ENCODE data around the gene RNF220. TPM values are rescaled to one million over a fixed set of nuclear protein-coding genes. Genes with fewer than 3 reads are reported as not detected.

The RNF220 gene
- polyA plus RNA-seq, 1 donor: 58.9 TPM

DNA sequence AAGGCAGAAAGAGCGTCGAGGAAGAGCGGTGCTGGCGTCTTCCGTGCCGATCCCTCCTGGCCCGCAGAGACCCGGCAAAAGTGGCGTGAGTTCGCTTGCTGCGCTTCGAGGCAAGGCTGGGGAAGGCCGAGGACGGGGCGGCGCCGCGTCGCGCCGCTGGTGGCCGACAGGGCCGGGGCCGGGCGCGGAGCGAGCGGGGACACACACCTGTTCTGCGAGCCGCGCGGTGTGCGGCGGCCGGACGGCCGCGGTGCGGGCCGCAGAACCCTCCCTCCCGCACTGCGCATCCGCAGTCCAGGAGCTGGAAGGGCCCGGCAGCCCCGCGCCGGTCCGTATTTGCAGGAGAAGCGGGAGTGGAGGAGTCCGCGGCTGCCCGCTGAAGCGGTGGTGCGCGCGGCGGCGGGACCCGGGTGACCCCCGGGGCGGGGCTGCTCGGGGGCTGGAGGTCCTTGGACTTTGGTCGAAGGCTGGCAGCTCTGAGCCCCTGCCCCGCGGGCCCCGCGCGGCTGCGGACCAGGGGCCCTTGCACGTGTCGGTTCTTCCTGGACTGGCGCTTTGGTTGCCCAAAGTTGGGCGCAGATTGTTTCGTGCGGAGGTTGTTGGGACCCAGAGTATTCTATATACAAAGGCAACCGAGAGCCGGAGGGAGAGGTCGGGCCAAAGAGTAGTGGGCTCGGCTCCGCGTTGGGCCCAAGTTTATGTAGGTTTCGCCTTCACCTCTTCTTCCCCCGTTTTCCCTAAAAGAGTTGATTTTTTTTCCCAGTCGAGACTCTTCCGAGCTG is 2.6 kb downstream of the RNF220 start:
- no peak for DNase-seq (ENCODE audit: low read depth)

DNA sequence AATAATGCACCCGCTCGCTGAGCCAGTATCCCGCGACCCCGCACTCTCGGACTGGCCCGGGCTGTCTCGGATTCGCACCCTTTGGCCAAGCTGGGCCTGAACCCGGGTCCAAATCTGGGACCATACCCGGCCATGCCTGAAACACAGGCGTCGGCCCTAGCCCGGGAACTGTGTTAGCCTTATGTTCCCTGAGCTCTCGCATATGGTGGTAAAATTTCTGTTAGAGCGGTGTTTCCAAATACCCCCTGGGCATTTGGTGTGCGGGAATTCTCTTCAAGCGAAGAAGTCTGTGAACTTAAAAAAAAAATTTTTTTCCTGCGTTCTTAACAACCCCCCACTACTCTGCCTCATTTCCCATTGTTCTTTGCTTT is 3.1 kb downstream of the RNF220 start:
- no peak for DNase-seq (ENCODE audit: low read depth)

DNA sequence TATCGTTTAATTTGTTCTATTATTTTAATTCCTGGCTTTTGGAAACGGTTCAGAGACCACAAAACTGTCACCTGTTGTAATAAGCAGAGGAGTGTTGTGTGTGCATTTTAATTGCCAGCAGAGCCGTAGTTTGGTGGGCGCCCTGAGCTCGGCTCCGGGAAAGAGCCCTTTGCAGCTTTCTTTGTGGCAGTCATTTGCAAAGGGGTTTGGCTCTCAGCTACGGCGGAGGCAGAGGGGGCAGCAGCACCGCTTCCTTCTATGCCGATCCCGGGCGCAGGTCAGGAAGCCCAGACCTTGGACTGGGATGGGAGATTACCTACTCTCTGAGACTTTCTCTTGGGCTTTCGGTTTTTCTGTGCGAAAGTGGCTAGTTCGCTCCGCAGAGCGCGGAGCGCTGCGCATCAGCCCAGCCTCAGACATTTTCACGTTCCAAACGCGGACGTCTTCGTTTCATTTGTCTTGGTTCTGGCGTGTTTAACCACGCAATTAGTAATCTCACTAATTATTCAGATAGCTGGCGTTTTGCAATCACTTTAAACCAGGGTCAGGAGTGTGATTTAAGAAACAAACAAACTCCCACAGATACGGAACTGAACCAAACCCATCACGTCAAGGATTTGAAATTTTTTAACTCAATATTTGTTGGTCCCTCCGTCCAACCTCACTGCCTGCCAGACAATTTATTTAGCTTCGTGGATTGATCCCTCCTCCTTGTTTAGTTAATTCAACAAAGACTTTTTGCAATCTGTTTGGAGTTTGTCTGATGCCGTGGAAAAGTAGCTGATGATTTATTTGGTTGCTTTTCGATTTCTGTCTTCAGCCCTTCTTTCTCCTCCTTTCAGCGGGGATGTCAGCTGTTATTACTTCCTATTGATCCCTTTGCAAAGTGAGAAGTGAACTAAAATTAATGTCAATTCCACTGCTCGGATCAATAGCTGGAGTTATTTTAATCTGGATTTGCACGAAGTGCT is 3.9 kb downstream of the RNF220 start:
- no peak for DNase-seq (ENCODE audit: low read depth)

DNA sequence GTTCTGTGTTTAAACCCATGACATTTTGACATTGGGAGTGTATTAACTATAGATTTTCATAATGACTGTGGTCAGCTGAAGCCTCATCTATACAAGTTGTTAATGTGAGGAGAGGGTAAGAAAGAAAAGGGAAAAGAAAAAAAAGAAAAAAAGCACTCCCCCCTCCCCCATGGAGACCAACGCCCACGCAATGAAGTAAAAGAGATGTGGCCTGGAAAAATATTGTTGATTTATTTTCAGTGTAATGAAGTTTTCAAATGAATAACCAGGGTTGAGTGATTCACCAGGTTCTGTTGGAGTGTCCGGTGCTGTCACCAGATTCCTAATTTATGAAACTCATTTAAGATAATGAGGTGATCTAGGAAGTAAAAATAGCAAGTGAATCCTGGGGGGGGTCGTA is 4.7 kb downstream of the RNF220 start:
- DNase-seq (ENCODE audit: low read depth): no peak

DNA sequence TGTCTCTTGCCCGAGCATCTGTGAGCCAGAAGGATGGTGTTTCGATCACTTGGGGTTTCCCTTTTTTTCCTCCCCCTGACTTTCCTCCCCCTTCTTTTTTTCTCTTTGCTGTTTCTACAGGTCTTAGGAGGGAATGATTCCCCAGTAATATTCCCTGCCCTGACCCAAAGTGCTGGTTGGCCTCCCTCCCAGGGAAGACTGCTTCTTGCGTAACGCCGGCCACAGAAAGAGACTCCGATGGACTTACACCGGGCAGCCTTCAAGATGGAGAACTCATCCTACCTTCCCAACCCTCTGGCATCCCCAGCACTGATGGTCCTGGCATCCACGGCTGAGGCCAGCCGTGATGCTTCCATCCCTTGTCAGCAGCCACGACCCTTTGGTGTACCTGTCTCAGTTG is 6.8 kb downstream of the RNF220 start:
- DNase-seq (ENCODE audit: low read depth): no peak

DNA sequence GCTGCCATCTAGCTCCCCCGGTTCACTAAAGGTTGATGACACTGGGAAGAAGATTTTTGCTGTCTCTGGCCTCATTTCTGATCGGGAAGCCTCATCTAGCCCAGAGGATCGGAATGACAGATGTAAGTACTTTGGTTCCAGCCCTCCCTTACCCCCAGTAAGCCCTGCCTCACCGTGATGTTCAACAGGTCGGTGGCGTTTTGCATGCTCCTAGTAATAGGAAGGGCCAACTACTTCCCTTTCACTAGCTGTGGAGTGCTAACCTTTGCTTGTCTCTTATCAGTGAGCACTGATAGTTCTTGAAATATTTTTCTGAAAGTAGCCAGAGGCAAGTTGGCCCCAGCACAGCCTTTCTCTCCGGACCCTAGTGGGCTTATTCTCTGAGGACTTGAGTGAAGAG is 7.5 kb downstream of the RNF220 start:
- DNase-seq (ENCODE audit: low read depth): no peak

DNA sequence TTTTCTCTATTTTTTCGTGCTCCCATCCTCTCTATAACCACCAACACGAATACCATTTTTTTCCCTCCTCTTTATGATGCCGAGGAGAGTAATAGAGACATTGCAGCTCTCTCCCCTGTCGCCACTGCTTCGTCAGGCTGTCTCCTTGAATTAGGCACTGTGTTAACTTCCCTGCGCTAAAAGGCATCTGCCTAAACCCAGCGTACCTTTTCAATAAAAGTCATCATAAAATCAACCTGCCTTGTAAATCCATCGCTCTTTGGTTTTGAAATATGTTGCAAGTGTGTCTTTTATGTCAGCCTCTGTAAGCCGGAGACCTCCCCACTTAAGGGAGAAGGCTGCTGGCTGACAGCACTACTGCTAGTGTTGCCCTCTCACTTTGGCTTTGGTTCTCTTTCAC is 8.7 kb downstream of the RNF220 start:
- DNase-seq (ENCODE audit: low read depth): no peak

DNA sequence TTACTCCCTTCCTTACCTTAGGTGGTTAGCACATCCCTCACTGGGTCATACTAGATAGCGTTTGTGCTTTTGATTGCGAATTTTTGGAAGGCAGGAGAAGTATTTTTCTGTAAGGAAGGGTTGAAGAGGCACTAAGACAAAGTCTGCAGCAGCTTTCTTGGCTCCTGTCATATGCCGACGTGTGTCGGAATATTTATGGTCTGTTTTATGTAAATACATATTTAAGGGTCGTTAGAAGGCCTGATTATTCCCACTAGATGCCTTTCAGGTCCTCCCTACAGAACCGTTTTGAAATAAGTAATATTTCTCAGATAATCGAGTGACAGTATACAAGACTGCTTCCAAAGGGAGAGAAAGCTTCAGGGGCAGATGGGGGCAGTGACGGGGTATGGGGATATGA is 10.0 kb downstream of the RNF220 start:
- no peak for DNase-seq (ENCODE audit: low read depth)

DNA sequence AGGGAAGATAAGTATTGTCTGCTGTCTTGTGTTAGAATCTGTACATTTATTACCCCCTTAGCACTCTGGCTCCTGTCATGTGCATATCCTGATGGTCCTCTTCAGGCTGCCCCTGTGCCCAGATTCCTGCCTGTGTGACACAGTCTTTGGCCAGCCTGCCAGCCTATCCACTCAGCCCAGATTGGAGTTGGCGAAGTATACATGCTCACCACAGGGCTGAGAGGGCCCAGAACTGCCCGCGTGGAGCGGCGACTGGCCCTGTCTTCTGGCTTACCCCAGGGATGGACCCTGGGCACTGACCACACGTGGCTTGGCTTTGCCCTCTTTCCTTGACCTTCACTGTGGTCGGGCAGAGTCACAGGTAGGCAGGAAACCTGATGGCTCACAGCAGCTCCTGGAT is 11.4 kb downstream of the RNF220 start:
- no peak for DNase-seq (ENCODE audit: low read depth)

DNA sequence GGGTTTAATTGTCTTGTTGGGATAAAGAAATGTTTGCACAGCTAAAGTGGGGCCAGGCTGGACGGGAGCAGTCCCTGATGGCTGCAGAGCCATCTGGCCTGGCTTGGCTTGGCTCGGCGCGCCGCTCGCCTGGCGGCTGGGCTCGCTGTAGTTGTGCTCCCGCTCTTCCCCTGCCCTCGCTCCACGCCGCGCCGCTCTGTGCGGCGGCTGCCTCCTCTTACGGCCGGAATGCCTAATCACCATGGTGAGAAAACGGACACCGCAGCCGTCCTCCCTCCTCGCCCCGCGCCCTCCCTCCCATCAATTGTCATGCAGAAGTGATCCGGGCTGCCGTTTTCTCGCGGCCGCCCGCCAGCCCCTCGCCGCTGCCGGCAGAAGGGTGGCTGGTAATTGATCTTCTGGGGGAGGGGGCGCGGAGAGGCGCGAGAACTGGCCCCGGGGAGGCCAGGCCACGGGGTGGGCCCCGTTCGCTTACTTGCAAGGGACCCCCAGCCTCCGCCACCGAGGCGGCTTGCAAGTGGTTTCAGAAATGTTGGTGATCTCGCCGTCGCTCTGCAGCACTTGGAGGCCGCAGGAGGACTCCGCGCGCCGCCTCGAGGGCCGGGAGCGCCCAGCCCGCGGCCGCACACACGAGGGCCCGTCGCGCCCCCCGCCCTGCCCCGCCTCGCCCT is 12.4 kb downstream of the RNF220 start:
- DNase-seq (ENCODE audit: low read depth): no peak

DNA sequence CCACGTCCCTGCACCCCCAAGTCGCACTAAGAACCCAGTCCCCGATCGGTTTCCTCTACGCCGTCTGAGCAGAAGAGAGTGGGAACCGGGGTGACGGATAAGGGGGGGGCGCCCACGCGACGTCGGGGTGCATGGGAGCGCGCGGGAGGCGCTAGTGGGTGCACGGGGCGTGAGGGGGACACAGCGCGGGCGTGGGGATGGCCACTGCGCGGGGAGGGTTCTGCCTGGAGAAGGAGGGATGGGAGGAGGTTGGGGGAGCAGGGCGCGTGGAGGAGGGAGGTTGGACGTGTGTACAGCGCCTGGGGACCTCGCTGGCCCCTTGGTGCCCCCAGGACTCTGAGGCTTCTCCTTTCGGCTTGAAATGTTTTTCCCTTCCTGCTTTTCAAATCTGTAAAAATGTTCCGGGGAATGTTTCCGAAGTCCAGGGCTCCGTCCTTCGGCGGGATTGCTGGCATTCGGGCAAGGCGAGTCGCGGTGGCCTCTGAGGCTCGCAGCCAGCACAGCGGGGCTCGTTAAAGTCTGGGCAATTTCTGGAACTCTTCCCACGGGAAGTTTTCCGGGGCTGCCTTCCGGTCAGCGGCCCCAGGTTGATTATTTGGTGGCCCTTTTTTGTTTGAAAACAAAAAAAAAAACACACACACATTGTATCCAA is 13.1 kb downstream of the RNF220 start:
- DNase-seq (ENCODE audit: low read depth): no peak

DNA sequence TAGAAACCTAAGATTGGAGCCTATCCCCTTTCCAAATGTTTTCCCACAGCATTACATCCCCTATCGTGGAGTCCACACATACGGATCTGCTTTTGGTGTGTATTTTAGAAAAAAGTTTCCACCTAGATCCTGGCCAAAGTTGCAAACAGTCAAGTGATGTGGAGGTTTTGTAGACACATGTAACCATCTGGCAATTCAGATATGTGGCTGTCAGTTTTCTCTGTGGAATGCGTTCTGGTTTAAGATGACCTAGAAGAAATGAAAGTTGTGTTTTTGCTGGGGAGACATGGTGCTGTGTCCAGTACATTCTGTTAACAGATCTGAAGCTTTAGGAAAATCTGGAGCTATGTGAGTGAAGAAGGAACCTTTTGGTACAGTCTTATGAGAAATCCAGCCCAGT is 14.8 kb downstream of the RNF220 start:
- DNase-seq (ENCODE audit: low read depth): no peak

DNA sequence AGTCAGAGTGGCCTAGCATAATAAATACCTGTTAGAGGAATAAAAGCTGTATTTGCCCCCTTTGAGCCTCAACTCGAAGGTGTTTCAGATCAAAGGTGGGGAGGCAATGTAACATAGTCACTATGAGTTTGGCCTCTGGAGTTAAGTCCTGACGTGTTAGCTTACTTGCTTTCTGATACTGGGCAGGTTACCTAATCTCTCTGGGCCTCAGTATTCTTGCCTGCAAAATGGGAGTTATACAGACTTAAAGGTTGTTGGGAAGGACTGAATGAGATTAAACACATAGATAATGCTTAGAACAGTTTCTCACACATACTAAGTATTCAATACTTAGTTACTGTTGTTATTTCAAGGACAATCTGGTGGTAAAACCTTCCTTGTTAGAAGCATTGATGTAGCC is 15.5 kb downstream of the RNF220 start:
- no peak for DNase-seq (ENCODE audit: low read depth)

DNA sequence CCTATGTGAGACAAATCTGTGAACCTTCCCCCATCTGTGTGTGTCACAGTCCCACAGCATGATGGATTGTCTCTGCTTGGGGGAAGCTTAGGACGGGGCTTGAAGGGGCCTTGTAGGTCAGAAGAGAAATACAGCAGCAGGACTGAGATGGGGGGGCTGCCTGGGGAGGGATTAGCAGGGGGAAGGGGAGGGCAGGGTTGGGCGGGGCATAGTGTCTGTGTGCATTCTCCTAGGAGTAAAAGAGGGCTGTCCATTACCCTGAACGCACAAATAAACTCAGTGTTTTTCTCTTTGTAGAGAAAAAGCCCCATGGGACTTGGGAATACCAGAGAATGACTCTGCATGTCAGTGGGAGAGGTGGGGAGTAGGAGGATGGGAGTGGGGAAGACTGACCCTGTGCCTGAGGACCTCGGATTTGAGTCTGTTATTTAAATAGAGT is 16.4 kb downstream of the RNF220 start:
- DNase-seq (ENCODE audit: low read depth): no peak

DNA sequence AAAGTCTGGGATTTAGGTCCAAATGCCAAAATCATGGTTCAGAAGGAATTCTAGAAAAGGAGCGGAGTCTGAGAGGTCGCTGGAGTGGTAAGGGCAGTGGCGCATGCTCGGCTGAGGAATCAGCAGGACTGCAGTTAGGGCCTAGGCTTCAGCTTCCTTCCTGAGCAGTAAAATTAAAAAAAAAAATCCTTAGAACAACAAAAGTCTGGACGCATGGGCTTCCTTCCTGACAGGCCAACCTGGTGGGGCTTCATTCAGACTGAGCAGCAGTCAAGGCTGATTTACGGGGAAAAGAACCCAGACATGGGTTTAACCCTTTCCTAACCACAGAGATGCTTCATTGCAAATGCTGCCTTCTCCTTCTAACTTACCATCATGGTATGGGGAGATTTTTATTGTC is 17.1 kb downstream of the RNF220 start:
- no peak for DNase-seq (ENCODE audit: low read depth)

DNA sequence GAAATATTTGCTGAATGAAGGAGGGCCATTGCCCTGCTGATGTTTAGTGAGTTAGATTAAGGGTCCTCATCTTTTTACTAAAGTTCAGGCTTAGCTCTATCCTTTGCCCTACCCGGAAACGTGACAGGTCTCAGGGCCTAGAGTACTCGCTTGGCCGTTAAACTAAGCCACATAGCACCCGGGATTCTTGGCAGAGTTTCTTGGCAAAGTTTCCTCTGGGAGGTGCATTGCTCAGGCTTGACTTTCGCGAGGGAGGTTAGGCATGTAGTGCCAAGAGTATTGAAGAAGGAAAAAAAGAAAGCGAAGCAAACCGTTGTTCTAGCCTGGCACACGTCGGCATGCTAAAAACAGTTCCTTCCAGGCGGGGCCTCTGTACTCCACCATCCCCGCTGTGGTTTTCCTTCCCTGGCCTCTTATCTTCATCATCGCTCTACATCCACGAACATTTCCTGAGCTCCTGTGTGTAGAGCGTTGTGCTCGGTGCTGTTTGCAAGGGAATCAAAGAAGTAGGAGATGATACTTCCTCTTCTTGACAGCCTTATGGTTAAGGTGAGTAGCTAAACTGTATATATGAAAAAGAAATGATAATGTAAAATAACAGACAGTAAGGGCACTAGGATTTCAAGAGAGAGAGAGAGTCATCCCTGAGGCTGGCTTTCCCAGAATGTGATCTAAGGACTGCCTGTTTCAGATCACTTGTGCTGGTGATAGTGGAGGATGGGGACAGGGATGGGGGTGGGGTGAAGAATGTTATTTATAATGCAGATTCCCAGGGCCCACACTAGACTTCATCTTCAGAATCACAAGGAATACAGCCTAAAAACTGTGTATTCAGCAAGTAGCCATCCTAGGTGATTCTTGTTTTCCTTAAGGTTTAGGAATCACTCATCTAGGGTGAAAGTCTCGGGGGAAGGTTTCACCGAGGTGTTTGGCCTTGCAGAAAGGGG is 18.8 kb downstream of the RNF220 start:
- no peak for DNase-seq (ENCODE audit: low read depth)

DNA sequence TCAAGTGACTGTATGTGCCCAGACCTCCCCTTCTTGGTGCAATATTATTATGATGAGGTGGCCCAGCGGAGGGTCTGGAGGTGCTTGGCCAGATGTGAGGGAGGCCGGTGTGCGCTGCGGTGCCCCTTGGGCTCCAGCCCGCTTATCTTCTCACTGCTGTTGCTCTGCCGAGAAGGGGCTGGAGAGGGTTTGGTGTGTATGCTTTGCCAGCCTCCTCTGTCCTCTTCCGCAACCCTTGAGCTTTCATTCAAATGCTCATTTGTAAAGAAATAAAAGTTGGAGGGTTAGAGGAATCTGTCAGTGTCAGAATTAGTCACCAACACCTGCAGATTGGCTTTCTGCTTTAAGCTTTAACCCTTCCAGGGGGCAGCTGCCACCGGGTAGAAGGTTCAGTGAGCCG is 19.7 kb downstream of the RNF220 start:
- no peak for DNase-seq (ENCODE audit: low read depth)

DNA sequence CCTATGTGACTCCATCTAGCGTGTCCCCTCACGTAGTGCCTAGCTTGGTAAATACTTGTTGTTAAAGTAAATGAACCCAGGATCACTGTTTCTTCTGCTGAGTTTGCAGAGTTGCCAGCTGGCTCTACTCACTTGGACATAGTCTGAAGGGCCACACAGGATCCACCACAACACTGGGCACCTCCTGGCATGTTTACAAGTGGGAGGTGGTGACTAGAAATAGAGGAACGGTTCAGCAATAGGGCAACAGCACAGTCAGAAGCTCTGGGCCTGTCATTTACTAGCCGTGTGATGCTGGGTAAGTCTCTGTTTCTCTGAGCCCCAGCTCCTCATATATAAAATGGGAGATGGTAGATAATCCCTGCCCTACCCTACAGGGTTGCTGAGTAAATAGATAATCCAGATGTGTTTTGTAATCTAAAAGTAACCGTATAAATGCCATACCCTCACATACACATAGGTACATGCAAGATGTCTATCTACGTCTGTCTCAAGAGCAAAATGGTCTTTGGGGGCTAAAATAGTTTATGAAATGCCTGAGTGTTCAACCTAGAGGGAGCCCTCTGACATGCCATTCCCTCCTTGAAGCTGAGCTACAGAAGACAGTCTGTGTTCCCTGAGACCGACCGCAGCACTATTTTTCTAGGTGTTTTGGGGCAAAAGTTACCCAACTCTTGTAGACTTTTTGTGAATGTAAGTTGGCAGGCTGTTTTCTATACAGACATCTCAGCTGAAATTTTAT is 20.5 kb downstream of the RNF220 start:
- no peak for DNase-seq (ENCODE audit: low read depth)

DNA sequence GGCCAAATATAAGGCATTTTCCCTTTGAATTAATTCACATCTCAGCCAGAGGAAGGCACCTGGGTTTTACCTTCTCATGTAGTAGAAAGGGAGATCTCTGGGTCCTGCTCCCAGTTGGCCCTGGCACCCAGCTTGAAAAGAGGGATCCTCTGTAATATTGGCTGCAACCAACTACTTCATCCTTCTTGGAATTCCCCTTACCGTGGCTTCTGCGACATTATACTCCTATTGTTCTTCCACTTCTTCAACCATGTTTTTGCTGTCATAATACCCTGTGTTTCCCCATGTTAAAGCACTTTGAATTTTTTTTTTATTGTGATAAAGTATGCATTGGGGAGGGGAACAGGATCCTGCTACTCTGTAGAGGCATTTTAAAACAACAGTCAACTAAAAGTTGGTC is 26.8 kb downstream of the RNF220 start:
- no peak for DNase-seq (ENCODE audit: low read depth)

DNA sequence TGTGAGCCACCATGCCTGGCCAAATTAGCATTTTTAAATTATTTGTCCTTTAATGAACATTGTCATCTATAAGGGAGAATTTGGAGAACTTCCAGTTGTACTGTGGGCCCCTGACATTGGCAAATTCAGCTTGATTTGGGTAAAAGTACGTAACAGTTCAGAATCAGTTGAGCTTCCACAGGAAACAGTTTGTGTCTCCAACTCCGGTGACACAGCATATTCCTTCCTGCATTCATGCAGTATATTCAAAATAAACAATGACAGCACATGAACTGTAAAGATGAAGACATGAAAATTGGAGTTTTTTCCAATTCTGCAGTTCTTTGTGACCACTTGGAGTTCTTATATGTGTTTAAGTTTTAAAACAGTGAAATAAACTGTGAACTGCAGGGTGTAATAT is 28.2 kb downstream of the RNF220 start:
- no peak for DNase-seq (ENCODE audit: low read depth)
